GM21381 (cell line): ENCODE results near the gene ARFGAP1.

ENCODE experiments used
- ATAC-seq: cut with Tn5 transposase; IDR thresholded peaks from one replicate; pipeline ENCODE4 v1.9.1; 2021; ENCODE audit warnings: mild to moderate bottlenecking, moderate library complexity; ENCODE audit not compliant: unreplicated experiment

The ARFGAP1 gene

DNA sequence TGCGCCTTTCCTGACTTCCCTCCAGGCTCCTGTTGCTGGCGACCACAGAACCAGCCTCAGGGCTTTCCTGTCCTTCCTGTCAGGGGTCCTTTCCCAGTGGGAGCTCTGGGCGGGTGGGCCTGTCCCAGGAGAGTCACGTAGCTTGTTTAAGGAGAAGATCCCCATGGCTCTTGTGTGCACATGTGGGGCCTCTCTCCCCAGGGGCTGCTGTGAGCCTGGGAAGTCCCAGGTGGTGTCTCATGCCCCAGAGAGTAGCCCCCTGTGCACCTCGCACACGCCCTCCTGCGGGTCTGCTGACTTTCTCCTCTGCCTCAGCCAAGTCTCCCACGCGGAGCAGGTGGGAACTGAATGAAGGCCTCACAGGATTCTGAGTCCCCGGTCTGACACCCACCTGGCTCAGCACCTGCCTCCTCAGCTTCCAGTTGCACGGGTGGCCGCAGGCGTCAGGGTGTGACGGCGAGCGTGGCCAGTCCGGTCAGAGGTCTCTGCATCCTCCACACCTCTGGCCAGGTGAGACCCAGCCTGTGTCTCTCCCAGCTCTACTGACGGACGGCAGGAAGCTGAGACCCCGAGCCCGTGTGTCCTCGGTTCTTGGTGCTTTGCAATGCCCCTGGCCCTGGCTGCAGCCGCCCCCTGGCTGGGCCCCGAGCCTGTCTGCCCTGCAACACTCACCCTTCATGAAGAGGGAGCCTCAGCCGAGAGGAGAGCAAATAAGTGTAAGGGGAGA, 12.7 kb upstream of the ARFGAP1 start:
- no peak for ATAC-seq

DNA sequence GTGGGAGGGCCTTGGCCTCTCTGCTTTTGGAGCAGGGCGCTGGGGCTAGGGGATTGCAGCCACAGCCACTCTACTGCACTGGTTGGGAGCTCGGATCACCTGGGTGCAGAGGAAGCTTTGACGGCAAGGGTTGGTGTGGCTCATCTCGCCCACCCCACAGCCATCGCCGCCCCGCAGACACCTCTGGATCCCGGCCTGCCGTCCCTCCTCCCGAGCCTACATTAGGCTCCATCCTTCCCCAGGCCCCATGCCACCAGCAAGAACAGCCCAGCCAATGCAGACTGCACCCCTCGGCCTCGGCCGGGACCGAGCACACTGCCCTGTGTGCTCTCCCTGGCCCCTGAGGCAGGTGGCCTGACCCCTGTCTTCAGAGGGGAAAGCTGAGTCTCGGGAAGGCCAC, 12.1 kb upstream of the ARFGAP1 start:
- no peak for ATAC-seq

DNA sequence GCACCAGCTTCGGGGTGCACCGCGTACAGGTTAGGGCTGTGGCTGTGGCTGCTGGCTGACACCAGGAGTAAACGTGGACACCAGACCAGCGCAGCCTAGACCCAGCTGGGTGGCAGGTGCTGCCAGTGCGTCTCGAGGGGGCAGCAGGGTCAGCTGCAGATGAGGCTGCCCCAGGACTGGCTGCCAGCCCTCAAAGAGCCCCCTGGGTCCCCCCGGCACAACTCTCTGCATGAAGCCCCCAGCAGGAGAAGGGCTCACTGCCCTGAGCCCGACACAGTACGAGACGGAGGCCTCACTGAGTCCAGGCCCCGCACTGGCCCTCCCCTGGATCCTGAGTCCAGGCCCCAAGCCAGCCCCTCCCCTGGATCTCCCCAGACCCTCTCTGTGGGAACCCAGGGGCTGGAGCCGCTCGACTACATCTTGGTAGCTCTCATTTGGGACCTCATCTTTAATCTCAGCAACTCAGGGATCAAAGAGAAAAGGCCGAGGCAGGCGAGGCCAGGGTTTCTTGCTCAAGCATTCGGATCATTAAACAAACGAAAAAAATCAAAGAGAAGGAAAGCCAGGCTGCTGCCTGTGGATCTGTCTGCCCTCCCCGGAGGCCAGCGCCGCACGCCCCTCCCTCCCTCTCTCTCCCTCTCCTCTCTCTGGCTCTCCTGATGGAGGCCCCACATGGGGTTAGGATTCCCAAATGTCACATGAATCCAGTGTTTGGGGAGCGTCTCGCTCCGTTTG, 11.4 kb upstream of the ARFGAP1 start:
- no peak for ATAC-seq

DNA sequence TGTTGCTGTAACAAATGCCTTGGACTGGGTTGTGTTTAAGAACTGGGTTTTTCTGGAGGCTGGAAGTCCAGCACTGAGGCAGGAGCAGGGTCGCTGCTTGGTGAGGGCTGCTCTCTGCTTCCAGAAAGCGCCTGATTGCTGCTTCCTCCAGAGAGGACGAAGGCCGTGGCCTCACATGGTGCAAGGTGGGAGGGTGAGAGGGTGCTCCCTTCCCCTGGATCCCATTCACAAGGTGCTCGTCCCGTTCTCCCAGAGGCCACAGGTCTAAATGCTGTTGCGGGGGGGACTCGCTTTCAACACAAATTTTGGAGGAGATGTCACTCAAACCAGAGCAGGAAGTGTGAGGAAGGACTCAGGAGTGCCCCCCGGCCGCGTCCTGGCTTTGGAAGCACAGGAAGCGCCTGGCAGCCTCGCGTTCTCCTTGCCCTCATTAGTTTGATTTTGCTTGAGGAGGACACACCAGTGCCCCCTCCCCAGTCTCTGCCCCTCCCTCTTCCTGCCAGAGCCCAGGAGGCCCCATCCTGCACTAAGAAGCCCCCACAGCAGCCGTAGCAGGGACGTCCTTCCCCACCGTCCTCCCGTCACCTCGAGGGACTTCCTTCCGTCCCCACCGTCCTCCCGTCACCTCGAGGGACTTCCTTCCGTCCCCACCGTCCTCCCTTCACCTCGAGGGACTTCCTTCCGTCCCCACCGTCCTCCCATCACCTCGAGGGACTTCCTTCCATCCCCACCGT, 10.7 kb upstream of the ARFGAP1 start:
- no peak for ATAC-seq

DNA sequence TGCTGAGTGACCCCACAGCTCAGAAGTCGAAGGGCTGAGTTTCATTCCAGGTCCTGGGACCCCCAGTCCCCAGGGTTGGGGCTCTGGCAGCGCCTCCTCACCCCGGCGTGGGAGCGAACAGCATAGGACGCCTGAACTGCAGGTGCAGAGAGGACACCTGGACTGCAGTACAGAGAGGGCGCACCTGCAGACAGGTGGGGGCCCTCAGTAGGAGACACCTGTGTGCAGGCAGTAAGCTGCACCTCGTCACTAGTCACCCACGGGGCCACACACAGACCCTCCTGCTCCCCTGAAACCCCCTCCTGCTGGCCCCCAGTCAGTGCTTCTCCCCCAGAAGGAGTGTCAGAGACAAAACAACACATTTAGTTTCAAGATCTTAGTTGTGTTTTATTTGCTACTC, 9.8 kb upstream of the ARFGAP1 start:
- no peak for ATAC-seq

DNA sequence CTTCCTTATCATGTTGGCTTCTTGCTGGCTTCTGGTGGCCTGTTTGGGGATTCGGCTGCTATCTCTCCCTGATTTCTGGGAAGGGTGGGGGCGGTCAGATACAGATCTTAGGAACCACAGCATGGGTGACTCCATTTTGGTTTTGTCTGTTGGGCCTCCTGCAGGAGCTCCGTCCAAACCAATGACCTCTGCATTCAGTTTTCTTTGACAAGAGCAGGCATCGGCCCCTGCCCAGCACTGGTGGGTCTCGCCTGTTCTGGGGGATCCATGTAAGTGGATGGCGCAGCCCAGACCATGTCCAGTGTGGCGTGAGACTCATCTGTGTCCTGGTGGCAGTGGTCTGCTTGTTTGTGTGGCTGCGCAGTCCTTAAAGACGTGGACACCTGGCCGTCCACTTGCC, 8.6 kb upstream of the ARFGAP1 start:
- no peak for ATAC-seq

DNA sequence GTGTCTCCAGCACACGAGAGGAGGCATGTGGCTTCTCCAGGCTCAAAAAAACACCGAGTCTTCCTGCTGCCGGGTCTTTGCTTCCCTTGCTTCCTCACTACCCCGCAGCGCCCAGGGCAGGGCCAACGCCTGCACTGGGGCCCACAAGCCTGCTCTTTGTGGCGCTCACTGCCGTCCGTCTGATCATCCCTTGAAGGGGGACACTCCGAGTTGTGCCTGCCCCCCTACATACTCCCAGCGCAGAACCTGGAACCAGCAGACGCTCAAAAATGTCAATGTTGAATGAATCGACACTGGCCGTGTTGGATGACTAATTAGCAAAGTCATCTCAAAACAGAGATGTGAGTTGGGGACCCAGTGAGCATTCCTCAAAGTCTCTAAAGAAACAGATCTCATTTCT, 8.1 kb upstream of the ARFGAP1 start:
- no peak for ATAC-seq

DNA sequence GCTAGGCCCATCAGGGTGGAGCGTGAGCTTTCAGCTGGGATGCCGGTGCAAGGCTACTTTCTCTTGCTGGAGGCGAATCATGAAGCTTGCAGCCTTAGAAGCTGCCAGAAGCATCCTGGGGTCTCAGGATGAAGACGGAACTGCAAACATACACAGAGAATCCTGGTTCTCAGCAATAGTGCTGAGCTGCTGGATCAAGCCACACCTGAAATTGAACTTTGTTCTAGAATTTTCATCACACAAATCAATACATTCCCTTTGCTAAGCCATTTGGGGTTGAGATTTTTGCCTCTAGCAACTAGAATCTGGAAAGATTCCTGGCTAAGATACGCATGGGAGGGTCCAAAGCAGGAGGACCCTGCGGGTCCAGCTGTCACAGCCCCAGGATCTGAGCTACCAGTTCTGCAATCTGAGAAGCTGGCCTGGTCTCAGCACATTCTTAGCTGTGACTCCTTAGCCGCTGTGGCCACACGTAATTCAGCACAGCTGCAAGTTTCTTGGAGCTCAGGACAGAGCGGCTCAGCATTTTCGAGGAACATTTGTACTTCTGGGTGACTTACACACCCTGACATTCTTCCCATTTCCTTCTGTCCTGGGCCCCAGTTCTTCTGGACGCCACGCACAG, 6.6 kb upstream of the ARFGAP1 start:
- no peak for ATAC-seq

DNA sequence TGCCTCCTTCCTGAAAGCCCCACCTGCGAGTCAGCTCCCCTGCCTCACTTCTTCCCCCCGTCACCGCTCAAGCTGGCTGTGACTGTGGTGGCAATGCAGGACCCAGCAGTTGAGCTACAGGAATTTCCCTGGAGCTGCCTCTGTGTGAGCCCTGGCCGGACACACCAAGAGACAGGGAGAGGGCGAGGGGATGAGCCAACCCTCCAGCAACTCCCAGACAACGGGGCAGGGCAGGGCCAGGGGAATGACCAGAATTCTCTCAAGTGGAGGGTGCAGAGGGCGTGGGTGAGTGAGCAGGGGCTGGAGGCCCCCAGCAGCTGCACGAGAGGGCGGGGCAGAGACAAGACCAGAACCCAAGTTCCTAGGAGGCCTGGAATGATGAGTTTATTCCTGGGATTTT, 4.9 kb upstream of the ARFGAP1 start:
- no peak for ATAC-seq

DNA sequence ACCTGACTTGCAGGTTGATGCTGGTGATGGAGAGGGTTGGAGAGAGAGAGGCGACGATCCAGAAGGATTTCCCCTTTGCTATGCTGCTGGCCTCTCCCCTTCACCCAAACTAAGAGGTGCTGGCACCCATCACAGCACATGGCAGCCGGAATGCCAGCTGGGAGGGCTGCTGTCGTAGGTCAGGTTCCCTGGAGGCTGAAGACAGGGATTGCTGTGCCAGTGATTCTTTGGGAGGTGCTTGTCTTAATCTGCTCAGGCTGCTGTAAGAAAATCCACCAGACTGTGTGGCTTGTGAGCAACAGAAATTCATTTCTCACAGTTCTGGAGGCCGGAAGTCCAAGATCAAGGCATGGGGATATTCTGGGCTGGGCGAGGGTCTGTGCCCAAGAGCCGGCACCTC, 4.4 kb upstream of the ARFGAP1 start:
- ATAC-seq, result no peak

DNA sequence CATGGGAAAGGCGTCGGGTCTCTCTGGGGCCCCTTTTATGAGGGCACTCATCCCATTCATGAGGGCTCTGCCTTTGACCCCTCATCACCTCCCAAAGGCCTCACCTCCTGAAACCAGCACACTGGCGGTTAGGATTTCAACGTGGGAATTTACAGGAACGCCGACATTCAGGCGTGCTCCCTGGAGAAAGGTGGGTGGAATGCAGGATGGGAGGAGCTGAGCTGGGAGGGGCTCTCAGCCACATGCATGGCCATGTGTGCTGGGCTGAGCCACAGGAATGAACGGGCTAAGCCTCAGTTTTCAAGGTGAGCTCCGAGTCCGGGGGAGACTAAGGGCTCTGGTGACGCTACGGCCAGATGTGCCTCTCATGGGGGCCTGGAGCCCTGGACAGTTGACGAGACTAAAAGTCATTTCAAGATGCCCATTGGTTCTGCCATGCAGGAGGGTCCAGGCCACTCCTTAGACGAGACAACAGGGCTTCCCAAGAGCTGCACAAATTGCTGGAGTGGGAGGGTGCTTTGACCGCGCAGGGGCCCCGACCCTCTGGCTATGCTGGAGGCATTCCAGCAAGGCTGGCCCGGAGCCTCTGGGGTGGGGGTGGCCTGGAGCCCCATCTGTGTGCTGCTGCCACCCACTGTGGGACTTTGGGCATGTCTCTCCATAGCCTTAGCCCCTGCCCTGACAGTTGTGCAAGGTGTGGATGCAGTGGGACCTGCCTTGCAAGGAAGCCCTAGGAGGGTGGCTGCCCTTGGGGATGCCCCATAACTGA, 3.8 kb upstream of the ARFGAP1 start:
- no peak for ATAC-seq

DNA sequence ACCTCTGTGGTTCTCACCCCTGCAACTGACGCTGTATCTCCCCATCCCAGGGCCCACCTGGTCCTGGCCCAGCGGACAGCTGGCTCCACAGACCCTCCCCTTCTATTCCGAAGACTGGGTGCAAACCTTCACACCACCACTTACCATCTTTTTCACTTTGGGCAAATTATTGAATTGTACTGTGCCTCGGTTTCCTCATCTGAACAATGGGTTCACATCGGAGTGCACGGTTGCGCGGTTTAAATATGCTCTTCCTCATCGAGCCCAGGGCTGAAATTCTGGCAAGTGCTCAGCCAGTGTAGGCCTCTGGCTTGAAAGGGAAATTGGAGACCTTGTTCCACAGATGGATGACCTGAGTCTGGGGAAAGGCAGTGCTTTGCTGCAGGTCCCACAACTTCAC, 2.9 kb upstream of the ARFGAP1 start:
- no peak for ATAC-seq

DNA sequence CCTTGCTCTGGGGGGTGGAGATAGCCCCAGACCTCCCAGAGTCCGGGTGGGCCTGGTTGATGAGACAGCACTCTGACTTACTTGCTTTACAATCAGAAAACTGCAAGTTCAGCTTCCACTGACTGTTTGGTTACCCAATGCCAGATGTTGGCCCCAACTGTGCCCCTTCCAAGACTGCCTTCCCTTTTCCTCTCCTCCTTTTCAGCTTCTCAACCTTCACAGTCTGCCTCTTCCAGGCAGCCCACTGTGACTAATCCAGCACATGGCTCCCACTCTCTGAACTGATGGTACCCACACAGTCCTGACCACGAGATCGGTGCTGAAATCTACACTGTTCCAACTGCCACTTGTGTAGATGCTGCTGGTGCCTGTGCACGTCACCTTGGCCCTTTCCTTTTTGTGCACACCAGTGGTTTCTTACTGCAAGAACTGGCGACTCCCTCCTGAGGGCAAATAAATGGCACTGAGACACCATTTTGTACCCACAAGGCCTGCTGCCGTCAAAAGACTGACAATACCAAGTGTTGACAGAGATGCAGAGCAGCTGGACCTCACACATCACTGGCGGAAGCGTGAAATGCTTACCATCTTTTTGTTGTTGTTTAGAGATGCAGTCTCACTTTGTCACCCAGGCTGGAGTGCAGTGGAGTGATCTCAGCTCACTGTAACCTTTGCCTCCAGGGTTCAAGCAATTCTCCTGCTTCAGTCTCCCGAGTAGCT, 1.8 kb upstream of the ARFGAP1 start:
- ATAC-seq, result no peak

DNA sequence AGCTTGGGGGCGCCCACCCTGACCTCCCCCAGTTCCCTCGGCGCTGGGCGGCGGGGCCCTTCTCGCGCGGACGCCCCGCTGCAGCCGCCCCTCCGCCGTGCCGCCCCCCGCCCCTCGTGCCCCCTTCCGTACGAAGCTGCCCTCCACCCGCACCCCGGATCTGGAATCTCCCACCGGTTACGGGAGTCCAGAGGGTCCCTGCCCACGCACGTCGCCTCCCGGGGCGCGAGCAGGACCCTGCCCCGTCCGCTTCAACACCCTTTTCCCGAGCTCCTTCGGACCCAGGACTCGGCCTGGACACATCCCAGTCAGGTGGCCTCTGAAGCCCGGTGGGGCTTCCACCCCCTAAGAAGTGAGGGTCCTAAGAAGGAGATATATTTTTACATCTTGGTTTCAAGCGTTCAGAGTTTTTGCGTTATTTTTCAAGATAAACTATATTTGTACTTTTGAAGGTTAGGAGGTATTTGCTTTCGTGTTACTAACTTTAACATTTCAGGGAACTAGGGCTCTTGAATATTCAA, 506 bp downstream of the ARFGAP1 start:
- no peak for ATAC-seq

DNA sequence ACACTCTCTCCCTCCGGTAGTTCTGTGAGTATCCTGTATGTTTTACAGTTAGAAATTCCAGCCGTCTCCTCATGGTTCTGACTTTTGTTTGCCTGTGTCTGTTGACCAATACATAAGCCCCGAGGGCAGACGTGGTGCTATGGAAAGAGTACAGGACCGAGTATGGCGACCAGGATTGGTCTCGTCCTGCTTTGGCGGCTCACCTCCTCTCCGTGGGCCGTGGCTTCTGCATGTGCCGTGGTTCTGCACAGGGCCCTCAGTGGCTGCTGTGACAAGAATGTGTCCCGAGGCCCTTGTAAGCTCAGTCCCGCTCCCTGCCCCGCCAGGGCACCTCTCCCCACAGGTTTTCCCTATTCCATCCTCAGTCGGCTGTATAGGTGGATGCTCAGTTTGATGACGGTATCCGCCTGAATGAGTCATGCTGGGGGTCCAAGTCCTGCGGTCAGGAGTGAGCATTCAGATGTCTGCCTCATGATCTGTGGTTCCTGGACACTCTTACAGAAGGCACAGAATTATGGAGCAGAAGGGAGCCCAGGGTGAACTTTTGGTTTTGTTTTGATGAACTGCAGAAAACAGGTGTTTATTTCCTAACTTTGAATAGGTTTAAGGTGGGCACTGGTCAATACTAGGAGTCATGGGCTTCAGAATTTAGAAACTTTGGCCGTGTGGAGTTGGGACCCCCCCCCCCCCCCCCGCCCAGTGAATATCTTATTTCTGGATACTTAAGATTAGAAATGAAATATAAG, 1.2 kb downstream of the ARFGAP1 start:
- no peak for ATAC-seq

DNA sequence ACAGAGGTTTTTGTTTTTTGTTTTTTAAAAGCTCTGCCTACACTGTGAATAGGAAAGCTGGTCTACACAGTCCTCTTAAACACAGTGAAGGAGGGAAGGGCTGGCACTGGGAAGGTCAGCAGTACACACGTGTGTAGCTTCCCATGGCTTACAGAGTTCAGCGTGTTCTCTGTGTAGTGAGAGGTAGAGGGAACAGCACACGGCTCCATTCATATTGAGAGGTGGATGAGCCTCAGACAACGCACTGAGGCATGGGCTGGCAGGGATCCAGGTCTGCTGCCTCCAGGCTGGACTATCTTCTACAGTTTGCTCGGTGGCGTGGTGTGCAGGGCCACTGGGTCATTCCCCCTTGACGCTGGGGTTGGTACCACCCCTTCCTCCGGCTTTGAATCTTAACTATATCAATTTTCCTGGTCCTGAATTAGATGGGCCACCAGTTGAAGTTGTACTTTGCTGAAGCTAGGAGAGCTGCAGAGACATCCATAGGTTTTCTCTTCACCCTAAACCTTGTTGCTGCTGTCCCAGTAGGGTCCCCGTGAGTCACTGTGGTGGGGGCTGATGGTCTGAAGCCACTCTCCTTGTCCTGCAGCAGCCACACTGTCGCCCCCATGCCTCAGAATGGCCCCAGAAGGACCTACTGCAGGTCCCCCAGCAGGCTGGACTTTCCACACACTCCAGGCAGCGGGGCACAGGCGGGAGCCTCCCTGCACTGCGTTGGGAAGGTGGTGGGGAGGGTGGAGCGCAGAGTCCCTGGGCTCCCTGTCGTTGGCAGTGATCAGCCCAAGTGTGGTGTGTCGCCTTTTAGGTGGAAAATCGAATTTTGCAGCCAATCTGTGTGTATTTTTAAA, 2.0 kb downstream of the ARFGAP1 start:
- ATAC-seq, result no peak

DNA sequence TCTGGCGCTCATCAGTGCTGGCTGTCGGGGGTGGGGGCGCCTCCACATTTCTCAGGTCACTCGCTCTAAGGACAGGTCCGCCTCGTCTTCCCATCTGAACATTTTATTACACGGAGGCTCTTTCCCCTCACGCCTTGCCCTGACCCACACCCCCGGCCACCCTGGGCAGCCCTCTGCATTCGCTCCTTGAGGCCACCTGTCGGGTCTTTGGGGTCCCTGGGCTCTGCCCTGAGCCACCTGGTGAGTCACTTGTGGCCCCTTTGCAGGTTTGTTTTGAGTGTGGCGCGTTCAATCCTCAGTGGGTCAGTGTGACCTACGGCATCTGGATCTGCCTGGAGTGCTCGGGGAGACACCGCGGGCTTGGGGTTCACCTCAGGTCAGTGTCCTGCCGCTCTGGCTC, 3.2 kb downstream of the ARFGAP1 start:
- ATAC-seq, result no peak

DNA sequence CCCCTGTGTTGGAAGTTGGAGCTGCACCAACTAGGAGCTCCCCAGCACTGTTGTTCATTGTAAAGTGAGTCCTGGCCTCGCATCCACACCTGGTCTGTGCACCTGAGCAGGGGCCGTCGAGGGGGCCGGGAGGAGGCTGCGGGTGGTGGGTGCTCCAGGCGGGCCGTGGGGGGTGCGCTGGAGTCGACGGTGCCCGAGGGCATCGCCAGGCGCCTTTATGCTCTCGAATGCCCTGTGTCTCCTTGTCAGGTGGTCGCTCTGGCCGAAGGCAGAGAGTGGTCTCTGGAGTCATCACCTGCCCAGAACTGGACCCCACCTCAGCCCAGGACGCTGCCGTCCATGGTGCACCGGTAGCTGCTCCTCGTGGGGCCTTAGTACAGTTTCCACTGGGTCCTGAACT, 4.3 kb downstream of the ARFGAP1 start:
- no peak for ATAC-seq
